HG02642 (cell line): ENCODE results near the gene ENO1.

Experiments
- ATAC-seq: cut with Tn5 transposase; IDR thresholded peaks from one replicate; pipeline ENCODE4 v1.9.1; 2021; ENCODE audit warnings: mild to moderate bottlenecking; ENCODE audit not compliant: unreplicated experiment, poor library complexity

The ENO1 gene

GRCh38 chr1:8871965-8872399, 6.5 kb downstream of the ENO1 start:
- ATAC-seq, result no peak

- ATAC-seq, result no peak
Measured at GRCh38 chr1:8871539-8871935, 6.9 kb downstream of the ENO1 start.

- no peak for ATAC-seq
Measured at GRCh38 chr1:8870616-8871538, 7.6 kb downstream of the ENO1 start.

- no peak for ATAC-seq
Measured at GRCh38 chr1:8870103-8870502, 8.4 kb downstream of the ENO1 start.

GRCh38 chr1:8867878-8868567, 10.5 kb downstream of the ENO1 start:
- ATAC-seq, result no peak

GRCh38 chr1:8866792-8867415, 11.6 kb downstream of the ENO1 start:
- ATAC-seq, result no peak

GRCh38 chr1:8866173-8866791, 12.2 kb downstream of the ENO1 start:
- ATAC-seq, result no peak

- ATAC-seq, result no peak
Measured at GRCh38 chr1:8864713-8865344, 13.7 kb downstream of the ENO1 start.

- ATAC-seq, result no peak
Measured at GRCh38 chr1:8863794-8864233, 14.7 kb downstream of the ENO1 start.

- ATAC-seq, result no peak
Measured at GRCh38 chr1:8863138-8863537, 15.3 kb downstream of the ENO1 start.

GRCh38 chr1:8862528-8862927, 16.0 kb downstream of the ENO1 start:
- no peak for ATAC-seq

GRCh38 chr1:8860738-8861516, 17.6 kb downstream of the ENO1 start:
- no peak for ATAC-seq

- no peak for ATAC-seq
Measured at GRCh38 chr1:8858888-8859706, 19.4 kb downstream of the ENO1 start.

GRCh38 chr1:8858112-8858668, 20.3 kb downstream of the ENO1 start:
- no peak for ATAC-seq

GRCh38 chr1:8856689-8857412, 21.6 kb downstream of the ENO1 start:
- ATAC-seq, result no peak

GRCh38 chr1:8854240-8854639, 24.2 kb downstream of the ENO1 start:
- ATAC-seq, result no peak

- ATAC-seq, result no peak
Measured at GRCh38 chr1:8851060-8851459, 27.4 kb downstream of the ENO1 start.
